ENCODE results near the gene DIP2C.

DNA sequence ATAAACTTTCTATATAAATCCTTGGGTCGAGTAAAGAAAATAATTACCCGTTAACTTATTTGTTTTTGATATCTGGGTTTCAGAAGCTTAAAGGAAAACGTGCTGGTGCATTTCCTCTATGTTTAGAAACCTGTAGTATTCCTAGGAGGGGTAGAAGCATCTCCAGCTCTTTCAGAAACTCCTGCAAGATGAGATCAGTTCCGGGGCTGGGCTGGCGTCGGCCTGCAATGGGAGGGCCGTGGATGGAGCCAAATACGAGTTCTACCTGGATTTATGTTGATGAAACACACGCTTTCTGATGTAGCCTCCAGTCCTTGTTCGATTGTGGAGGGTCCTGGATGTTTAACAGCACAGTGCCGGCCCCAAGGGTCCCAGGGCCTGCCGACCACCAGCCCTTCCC, 35.8 kb upstream of the DIP2C start:
- TF ChIP-seq, protein P1, sequence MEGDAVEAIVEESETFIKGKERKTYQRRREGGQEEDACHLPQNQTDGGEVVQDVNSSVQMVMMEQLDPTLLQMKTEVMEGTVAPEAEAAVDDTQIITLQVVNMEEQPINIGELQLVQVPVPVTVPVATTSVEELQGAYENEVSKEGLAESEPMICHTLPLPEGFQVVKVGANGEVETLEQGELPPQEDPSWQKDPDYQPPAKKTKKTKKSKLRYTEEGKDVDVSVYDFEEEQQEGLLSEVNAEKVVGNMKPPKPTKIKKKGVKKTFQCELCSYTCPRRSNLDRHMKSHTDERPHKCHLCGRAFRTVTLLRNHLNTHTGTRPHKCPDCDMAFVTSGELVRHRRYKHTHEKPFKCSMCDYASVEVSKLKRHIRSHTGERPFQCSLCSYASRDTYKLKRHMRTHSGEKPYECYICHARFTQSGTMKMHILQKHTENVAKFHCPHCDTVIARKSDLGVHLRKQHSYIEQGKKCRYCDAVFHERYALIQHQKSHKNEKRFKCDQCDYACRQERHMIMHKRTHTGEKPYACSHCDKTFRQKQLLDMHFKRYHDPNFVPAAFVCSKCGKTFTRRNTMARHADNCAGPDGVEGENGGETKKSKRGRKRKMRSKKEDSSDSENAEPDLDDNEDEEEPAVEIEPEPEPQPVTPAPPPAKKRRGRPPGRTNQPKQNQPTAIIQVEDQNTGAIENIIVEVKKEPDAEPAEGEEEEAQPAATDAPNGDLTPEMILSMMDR (conservative IDR thresholded peaks at IDR 0.05; ENCODE audit: low read length): no peak
- TF ChIP-seq EZH2phosphoT487 (IDR thresholded peaks at IDR 0.05; ENCODE audit: borderline replicate concordance): no peak

All from Loucy (cell line).